HG03460 (cell line): ENCODE data around the gene SRPX2.

ENCODE experiments used
- ATAC-seq: cut with Tn5 transposase; IDR thresholded peaks from one replicate; pipeline ENCODE4 v1.9.1; 2021; ENCODE audit not compliant: unreplicated experiment

Gene SRPX2

DNA sequence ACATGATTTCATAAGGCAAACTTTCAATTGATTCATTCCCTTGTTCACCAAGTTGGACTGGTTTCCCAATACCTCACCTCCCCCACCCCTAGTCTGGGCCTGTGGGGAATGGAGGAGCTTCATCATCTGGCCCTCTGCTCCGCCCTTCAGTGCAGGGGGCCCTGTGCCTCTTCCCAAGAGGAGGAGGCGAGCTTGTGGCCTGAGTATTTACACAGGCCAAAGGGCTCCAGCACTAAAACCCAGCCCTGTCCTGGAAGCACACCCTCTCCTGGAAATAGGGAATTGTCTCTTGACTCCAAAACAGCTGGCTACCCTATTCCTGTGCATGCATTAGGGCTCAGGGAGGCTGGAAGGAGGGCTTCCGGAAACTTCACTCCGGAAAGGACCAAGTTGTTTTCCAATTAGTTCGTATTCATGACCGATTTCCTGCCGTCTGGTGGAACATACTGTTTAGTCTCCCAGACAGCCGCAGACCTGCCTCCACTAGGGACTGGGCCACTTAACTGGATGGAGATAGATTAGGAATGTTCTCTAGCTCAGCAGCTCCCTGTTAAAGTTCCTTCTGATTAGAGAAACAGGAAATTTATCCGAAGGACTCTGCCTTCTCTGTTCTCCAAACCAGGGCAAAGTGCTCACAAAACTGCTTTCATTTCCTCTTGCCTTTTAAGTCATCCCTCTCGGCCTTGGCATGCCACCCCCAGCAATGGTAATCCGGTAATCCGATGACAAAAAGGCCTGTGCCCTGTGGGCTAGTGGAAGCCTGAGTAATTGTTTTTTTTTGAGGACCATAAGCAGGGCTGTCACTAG is 5.8 kb downstream of the SRPX2 start:
- ATAC-seq = no peak

DNA sequence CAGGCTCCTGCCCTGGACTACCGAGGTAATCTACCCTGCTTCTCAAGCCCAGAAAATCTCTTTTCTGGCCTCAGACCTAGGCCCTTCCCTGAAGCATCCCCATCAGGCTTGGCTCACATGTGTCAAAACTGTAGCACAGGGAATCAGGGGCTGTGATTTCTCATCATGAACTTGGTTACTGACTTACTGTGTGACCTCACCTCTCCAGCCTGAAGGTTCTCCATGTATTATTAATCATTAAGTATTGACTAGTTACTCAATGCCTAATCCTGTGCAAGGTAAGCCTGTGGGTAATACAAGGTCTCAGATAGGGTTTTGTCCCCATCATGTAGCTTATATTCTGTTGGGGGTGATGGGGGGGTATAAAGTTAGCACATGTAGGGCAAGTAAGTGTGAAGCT is 6.8 kb downstream of the SRPX2 start:
- no peak for ATAC-seq

DNA sequence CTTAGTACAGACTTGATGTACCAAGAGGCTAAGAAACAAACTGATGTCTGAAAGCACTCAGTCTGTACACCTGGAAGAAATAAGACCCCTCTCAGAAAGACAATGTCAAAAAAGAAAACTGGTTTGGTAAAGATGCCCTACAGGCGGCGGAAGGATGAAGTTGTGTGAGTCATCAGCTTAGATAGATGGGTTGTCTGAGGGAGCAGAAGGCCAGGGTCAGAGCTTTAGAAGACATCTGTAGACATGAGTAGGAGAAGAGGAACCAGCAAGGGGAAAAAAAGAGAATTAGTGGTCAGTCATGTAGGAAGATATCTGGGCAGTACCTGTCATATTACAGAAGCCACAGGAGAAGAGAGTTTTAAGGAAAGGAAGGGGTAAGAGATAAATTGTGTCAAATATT is 8.3 kb downstream of the SRPX2 start:
- no peak for ATAC-seq

DNA sequence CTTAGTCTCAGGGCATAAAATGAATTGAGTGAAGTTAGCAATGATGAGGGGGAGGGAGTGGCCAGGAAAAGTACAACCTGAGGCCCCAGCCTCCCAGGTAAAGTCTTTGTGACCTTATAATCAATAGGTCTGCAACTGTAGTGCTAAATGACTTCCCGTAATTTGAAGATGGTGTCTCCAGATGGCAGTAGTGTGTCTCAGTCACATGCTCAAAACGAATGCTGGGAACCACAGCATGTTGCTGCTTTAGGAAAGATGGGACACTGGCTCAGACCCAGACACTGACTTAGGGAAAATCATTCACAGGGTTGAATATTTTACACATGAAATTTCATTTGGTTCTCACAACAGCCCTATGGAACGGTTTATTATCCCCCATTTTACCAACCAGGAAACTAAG is 10.3 kb downstream of the SRPX2 start:
- no peak for ATAC-seq

DNA sequence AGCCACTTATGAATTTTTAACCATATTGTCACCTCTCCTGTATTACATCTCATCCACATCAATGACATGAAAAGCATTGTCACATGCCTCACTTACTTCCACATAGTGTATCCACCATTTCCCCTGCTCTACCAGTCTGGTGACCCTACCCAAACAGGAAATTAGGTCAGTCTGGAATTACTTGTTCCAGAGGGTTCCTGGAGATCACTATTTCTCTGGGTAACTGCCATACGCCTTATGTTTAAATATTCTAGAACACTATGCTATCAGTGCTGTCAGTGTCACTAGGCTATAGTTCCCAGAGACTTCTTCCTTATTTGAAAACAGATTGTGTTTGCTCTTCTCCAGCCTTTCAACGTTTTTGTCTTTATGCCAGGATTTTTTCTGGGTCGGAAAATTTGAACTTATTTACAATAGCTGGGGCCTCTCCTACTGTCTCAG is 15.0 kb downstream of the SRPX2 start:
- no peak for ATAC-seq

DNA sequence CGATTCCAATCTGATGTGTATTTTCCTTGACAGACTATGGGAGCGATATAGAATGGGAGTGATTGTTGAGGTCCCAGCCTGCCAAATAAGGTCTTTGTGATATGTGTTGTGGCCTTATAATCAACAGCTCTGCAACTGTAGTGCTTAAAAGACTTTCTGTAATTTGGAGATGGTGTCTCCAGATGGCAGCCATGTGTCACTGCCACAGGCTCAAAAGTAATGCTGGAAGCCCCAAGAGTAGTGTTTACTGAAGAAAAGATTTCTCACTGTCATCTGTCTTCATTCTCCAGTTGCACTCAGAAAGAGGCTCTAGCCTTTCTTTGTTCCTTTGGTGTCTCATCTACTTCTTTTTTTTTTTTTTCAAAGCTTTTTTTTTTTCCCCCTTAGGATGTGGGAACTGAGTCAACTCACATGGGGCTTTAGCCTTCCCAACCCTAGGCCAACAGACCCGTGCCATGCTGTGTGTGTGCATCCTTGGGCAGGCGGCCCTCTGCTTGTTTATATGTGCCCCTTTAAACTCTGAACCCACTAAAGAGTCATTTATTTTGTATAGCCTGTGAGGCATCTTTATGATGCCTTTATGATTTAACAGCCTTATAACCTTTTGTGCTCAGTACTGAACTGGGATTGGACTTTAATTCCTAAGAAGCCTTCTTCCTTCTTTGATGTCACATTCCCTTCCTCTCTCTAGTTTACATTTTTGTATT is 15.6 kb downstream of the SRPX2 start:
- ATAC-seq = no peak

DNA sequence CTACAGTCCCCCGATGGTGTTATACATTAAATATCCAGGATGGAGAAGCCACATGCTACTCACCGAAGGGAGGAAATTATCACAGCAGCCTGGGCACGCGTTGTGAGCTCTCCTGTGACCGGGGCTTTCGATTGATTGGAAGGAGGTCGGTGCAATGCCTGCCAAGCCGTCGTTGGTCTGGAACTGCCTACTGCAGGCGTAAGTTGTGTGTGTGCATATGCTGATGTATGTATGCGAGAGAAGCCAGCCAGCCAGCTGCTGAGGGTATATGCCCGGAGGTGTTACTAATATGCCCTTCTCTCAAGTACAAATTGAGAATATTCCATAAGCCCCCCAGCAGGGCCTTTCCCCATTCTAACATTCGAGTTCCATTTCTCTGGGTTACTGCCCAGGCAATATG is 18.2 kb downstream of the SRPX2 start:
- no peak for ATAC-seq

DNA sequence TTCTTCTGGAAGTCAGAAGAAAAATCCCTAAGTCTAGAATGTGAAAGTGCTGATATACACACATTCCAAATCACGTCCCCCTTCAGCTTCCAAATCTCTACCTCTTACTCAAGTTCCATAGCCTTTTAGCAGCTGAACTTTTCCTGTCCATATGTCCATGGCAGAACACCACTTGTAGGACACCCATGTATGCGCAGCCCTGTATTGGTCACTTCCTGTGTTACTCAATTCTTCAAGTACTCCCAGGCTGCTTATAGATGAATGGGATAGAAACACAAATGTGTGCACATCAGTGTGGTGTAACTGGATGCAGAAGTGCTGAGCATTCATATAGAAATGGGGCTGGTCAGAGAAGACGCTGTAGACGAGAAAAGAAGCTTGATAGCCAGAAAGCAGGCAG is 18.8 kb downstream of the SRPX2 start:
- ATAC-seq = no peak

DNA sequence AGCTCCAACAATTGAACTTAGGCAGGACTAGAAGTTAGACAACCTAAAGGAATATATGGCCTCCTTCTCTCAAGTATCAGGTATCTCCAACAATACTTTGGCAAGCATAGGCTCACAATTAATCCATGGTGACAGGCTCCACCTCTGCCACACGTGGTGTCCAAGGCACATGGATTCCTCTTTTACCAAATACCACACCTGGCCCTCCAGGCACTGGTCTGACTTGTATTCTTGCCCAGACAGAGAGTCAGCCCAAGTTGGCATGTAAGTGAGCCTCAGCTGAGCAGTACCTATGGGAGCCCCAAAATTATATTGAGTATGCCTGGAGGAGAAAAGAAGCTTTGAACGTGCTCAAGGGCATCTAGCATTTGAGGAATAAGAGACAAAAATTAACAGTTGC is 19.6 kb downstream of the SRPX2 start:
- no peak for ATAC-seq

DNA sequence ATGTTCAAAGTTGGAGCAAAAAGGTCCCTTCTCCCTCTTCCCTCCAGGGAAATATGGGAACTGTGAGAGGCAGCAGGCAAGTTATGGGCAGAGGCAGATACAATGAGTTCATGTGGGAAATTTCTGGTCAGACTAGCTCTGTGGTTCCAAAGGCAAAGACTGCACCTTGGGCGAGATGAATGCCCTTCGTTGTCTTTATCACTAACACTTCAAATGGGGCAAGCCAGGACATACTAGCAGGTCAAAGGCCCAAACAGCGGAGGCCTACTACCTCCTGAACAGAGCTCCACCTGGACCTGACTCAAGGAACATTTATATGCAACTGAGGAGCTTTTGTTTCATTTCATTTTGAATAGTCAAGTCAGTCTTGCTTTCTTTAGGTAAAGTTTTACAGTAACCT is 29.0 kb downstream of the SRPX2 start:
- ATAC-seq = no peak

DNA sequence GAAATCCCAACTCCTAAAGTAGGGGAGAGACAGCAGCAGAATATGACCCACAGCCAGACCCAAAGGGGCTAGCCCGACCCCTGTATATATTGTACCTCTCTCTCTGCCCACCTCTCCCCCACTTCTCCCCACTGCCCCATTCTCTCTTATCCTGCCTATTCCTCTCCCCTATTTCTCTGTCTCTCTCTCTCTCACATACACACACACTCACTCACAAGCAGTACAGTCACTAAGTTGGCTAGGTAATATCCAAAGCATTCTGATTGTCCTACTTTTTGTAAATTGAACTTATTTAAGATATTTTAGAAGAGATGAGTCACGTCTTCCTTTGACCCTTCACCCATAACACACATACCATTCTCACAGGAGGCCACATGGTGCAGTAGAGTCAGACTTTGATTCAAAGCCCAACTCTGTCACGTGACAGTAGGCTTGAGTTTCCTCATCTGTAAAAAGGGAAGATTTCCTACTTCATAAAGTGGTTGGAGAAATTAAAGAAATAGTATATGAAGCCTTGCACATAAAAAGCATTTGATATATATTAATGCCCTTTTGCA is 29.5 kb downstream of the SRPX2 start:
- no peak for ATAC-seq

DNA sequence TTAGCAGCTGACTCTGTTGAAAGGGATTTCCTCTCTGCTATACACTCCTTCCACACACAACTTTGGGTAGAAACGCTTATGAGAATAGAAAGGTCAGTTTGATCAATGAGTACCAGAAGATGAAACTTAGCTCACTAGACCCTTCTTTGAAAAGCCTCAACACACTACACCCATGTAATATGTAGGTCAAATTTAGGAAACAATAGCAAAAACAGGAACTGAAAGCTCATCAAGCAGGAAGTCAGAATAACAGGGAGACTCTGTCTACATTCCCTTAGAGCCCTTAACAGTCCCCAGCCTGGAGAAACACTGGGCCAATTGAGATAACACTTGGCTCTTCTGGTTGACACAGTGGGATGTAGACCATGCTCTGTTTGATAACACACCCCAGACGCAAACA is 30.7 kb downstream of the SRPX2 start:
- ATAC-seq = no peak

DNA sequence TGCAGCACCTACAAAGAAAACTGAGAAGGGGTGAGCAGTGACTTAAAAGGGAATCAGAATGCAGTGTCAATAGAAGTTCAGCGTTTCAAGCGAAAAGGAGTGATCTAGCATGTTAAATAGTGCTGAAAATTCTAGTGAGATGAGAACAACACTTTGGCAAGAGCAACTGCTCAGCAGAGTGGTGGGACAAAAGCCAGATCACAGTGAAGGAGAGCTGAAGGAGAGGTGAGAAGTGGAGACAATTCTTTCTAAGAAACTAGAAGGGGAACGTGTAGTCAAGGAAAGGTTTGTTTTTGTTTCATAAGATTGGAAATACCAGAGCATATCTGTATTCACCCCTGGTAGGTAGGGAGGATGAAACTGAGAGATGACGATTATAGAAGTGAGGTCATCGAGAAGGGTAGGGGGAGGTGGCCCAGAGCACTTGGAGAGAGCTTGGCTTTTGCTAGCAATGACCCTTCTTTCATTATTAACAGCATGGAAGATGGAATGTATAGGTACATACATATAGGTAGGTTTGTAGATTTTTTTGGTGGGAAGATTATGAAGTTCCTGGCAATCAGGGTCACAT is 33.7 kb downstream of the SRPX2 start:
- ATAC-seq = no peak

DNA sequence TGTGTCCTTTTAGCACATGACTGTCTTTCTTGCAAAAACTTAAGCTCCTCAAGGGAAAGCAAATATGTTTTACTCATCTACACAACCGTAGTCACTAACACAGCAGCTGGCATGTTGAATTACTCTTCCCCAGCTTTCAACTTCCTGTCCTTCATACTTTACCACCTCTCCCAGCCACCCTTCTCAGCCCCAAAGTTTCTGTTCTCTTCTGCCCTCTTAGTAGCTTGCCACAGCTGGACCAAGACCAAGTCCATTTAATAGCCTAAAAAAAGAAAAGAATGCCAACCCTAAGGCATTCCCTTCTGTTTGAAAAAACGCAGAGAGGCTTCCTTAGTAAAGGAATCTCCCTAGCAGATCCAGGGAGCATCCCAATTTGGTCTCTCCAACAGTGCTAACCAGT is 36.8 kb downstream of the SRPX2 start:
- ATAC-seq = no peak

DNA sequence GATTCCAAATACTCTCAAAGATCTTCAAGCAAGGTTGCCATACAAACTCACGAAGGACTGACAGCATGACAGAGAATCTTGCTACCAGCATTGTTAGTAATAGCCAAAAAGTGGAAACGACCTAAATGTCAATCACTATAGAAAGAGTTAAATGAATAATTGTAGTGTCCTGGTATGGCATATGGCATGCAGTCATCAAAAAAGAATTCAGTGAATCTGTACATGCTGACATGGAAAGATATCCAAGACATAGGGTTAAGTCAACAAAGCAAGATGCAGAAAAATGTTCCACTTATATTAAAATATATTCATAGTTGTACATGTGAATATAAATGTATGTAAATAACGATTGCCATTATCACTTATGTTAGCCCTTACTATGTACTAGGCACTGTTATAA is 37.6 kb downstream of the SRPX2 start:
- ATAC-seq = no peak

DNA sequence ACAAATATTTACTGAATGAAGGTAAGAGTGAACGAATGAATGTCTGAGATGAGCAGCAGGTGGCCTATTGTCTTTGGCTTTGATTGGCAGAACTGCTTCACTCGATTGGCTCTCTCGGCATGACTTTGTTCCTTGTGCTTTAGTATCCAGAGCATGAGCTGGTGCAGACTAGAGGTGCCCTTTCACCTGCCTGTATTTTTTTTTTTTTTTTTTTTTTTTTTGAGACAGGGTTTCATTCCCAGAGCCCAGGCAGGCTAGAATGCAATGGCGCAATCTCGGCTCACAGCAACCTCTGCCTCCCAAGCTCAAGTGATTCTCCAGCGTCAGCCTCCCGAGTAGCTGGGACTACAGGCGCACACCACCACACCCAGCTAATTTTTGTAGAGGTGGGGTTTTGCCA is 38.9 kb downstream of the SRPX2 start:
- ATAC-seq = no peak

DNA sequence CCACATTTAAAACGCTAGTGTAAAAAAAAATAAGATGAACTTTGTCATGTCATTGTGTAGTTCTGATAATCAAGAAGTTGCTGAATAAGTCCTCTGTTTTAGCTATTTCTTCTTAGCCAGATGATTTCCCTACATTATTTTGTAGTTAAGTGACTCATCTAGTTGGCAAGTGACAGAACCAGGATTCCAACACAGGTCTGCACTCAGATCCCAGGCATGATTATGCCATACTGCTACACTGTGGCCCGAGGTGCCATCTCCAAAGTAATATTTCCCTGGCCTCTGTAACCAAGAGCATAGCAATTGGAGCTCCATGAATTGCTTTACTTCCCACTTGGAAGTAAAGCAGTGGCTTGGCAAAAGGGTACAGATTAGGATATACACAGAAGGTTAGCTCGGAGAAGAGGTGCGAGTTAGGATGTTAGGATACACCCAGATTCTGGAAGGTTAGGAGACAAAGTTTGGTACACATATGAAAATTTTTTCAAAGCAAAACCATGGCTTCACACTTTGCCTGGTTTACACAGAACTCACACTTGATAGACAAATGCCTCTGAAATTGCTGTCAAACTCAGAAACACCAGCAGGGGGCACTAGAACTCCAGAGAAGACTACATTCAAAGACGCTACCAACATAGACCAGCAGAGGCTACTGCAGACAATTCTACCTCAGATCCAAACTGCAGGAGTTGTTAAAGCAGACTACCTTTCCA is 41.4 kb downstream of the SRPX2 start:
- peak; percentile 55 for ATAC-seq

DNA sequence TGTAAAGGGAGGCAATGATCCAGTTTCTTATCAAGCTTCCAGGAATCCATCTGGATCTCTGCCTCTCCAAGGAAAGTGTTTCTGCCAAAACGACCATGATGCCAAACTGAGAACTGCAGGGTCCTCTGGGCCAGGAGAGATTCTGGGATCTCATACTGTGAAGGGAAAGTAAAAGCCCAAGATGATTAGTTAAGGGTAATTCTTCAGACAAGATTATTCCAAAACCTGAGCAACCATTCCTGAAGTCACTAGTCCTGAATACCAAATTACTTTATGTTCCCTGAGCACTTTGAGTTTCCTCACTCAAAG is 42.0 kb downstream of the SRPX2 start:
- ATAC-seq = no peak

DNA sequence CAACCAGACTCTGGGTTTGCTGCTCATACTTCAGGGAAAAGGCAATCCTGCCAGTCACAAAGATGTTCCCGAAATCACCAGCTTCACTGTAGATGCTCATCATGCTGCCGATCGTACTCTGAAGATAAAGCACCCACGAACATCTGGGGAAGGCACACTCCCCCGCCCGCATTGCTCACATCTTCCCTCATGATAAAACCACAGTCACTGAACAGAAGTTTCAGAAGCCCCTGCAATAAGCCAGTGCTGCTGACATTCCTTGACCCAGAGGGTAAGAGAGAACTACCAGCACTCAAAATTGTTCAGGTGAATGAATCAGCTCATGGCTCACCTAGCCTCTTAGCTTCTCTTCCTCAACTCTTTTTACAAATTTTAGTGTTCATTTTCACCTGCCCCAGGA is 43.1 kb downstream of the SRPX2 start:
- no peak for ATAC-seq

DNA sequence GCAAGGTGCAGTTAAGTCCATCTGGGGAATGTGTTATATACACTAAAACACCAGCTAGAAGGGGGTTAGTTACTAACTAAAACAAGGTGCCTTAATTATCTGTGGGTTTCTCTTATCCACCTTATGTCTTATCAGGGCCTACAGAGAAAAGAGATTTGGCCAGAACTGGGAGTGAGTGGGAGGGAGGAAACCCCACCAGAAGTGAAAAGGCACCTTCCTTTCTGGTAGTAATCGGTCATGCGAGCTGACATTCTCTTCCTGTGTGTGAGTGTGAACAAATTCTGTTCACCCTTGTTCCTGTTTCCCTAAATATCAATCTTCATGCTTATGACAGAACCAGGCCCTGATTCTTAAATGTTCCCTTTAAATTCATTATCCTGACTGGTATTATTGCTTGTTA is 43.5 kb downstream of the SRPX2 start:
- ATAC-seq = peak; percentile 75

DNA sequence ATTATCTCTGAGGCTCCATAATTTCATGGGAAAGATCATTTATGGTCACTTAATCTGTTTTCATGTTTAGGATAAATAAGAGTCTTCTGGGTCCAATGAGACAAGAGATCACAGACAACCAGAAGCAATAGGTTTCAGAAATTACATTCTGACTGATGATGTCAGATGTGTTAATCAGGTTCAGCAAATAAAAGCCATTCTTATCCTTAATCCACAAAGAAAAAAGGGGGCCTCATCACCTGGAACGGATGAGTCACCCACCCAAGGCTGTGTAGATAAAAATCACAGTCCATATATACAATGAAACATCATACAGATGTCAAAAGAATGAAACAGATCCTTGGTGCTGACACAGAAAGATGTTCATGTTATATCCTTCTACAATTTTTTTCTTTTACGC is 51.3 kb downstream of the SRPX2 start:
- ATAC-seq = no peak

DNA sequence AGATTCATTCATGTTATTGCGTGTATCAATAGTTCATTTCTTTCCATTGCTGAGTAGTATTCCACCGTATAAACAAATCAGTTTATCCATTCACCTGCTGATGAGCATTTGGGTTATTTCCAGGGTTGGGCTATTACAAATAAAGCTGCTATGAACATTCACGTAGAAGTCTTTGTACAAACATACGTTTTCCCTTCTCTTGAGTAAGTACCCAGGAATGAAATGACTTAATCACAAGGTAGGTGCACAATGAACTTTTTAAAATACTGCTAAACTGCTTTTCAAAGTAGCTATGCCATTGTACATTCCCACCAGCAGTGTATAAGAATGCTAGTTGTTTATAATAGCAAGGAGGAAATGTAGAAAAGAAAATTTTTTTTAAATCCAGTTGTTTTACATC is 52.0 kb downstream of the SRPX2 start:
- no peak for ATAC-seq
